DMS153 treated with DMSO at 0.1 percent for 48 hours (cell line): ENCODE results near the gene KLHL42.
"Not testable (repeated sequence)": the region's sequence is repeated elsewhere in the genome, so short reads cannot be mapped to it uniquely, and the experiment has no call there.

ENCODE experiments used
- DNase-seq: peaks from one replicate; lab custom pipeline; 2025; ENCODE audit not compliant: unreplicated experiment; lab: John Stamatoyannopoulos, UW

The KLHL42 gene, protein sequence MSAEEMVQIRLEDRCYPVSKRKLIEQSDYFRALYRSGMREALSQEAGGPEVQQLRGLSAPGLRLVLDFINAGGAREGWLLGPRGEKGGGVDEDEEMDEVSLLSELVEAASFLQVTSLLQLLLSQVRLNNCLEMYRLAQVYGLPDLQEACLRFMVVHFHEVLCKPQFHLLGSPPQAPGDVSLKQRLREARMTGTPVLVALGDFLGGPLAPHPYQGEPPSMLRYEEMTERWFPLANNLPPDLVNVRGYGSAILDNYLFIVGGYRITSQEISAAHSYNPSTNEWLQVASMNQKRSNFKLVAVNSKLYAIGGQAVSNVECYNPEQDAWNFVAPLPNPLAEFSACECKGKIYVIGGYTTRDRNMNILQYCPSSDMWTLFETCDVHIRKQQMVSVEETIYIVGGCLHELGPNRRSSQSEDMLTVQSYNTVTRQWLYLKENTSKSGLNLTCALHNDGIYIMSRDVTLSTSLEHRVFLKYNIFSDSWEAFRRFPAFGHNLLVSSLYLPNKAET

DNA sequence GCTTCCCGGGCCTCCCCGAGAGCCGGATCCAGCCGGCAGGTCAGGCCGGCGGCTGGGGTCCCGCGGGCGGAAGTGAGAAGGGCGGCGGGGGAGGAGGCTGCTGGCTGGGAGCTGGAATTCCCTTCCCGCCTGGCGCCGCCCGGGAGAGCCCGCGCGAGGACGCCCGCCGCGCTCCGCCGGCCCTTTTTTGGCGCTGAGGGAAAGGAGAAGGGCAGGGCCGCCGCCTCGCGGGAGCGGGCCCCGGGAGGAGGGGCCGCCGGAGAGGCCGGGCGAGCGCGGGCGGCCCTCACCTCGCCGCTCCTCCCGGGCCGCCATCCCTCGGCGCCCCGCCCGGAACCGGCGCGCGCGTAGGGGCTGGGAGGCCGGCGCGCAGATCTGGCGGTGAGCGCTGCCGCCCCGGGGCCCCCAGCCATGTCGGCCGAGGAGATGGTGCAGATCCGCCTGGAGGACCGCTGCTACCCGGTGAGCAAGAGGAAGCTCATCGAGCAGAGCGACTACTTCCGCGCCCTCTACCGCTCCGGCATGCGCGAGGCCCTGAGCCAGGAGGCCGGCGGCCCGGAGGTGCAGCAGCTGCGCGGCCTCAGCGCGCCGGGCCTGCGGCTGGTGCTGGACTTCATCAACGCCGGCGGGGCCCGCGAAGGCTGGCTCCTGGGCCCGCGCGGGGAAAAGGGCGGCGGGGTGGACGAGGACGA, at the start of gene KLHL42, which contains the start of gene MANSC4:
KLHL42 (plus strand) TSS at position 314 of the 692 bp plus-strand sequence; CDS start at position 412, 98 bp downstream.
MANSC4 (minus strand) TSS at position 317 of the 692 bp plus-strand sequence. CDS start 8,960 bp downstream, outside the sequence.
- peak; percentile 44 for DNase-seq

DNA sequence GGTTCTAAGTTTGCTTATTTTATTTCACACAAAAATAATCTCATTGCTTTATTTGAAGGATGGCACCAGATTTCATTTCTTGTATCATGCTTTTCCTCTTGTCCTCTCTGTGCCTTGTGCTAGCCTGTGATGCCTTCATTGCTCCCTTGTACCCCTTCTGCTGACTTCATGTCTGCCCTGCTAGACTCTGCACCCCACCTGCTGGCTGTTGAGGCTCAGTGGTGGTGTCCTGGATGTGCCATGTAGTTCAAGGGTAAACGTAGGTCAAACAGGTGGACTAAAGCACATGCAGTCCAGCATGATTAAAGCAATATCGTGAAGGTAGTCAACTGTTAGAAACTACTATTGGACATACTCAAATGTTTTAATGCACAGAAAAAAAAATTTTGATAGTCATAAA, 47.8 kb upstream of the KLHL42 start:
- DNase-seq: no peak

- DNase-seq: peak; percentile 3
These were observed 46.9 kb upstream of the KLHL42 start for GRCh38 chr12:27733052-27733656.

GRCh38 chr12:27733791-27734190, 46.2 kb upstream of the KLHL42 start:
- no peak for DNase-seq

GRCh38 chr12:27734321-27734720, 45.7 kb upstream of the KLHL42 start:
- DNase-seq: not testable (repeated sequence)

- no peak for DNase-seq
These were observed 36.4 kb upstream of the KLHL42 start for GRCh38 chr12:27743601-27744000.

GRCh38 chr12:27745734-27746133, 34.3 kb upstream of the KLHL42 start:
- DNase-seq: not testable (repeated sequence)

GRCh38 chr12:27747111-27747820, 32.8 kb upstream of the KLHL42 start:
- no peak for DNase-seq

- no peak for DNase-seq
These were observed 28.5 kb upstream of the KLHL42 start for GRCh38 chr12:27751386-27752047.

DNA sequence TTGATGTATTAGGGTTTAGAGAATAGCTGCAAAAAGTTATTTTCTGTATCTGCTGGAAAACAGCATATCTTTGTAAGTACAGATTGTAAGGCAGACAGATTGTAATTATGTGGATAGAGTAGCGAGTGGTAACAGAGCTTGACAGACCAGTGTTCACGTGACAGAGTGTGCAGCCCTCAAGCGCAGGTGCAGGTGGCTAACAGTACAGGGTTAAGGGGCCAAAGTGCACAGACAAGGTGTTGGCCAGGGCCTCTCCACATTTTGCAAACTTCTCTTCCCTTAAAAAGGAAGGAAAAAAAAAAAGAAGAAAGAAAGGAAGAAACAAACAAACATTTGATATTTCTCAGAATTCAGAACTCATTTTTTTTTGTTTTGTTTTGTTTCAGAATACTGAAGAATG, 25.2 kb upstream of the KLHL42 start:
- no peak for DNase-seq

DNA sequence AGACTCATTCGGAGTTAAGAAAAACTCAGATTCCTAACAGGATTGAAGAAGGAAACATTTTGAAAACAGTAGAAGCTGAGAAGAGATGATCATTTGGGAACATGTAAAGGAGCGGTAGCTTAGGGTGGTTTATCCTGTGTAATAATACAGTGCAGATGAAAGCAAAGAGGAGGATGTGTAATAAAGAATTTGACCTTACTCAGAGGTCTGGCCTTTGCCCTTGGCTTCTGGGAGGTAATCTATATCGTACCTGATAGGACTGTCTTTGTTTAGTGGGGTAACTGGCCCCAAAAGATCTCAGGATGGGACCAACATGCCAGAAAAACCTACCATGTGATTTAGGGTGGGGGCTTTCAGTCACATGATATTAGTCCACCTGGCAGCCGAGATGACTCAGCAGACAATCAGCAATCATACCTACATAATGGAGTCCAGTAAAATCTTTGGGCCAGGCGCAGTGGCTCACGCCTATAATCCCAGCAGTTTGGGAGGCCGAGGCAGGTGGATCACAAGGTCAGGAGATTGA, 23.3 kb upstream of the KLHL42 start:
- DNase-seq: no peak

GRCh38 chr12:27762757-27763156, 17.3 kb upstream of the KLHL42 start:
- no peak for DNase-seq

DNA sequence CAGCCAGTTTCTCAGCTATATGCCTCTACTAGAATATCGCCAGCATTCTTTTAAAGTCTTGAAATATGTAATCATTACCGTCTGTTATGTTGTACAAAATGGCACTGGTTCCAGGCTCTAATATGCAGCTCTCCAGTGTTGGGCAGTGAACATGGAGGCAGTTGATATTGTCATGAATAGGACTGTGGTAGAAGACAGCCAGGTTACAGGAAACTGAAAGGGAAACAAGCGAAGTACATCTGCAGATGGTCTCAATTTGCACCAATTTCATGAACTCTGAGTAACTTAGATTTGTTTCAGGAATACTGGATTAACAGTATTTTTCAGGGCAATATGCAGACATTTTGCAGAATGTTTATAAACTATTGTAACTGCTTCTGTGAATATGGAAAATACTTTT, 13.4 kb upstream of the KLHL42 start:
- DNase-seq: no peak

DNA sequence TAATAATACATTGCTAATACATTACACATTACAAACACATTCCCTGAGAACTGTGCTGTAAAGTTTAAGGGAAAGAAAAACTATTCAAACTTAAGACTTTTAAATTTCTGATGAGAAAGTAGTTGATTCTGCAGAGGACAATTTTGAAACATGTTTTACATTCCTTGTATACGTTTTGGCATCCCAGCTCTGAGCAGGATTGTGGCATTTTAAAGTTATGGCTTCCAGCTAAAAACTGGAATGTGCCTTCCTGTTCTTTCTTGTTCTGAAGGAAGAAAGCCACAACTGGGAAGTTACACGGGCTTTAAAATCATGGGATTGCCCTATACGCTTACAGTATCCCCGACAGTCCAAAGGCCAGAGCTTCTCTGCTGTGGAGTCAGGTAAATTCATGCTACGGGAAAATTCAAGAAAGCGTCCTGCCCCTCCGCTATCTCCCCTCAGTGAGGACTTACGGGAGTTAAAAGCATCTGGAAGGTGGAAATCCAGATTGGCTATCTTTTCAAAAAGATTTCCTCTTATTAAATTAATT, 10.8 kb upstream of the KLHL42 start:
- no peak for DNase-seq

DNA sequence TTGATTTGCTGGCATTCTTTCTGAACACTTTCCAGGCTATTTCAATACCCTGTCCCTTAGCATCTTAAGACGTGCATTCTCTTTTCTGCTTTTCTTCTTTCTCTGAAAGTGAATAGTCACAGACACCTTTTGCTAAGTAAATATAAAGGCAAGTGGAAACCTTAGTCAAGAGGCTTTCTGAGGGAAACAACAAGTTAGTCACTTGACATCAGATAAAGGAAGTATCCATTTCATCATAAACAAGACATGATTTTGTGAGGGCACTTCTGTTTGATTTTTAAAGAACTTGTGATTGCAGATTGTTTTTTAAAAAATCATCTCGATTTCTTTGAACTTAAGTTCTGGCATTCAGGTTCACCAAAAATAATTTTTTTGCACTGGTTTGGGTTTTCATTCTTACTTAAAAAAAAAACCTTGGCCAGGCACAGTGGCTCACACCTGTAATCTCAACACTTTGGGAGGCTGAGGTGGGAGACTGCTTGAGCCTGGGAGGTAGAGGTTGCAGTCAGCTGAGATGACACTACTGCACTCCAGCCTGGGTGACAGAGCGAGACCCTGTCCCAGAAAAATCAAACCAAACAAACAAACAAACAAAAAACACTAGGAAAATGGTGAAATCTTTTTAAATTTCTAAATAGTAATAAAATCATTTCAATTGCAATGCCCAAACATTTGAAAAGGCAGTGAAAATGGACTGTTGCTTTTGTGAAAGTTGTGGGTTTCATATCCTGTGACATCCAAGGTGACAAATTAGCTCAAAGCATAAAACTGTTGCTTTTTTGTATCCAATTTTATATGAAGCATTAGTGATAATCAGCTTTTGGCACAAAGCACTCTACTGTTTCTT, 8.3 kb upstream of the KLHL42 start:
- no peak for DNase-seq

DNA sequence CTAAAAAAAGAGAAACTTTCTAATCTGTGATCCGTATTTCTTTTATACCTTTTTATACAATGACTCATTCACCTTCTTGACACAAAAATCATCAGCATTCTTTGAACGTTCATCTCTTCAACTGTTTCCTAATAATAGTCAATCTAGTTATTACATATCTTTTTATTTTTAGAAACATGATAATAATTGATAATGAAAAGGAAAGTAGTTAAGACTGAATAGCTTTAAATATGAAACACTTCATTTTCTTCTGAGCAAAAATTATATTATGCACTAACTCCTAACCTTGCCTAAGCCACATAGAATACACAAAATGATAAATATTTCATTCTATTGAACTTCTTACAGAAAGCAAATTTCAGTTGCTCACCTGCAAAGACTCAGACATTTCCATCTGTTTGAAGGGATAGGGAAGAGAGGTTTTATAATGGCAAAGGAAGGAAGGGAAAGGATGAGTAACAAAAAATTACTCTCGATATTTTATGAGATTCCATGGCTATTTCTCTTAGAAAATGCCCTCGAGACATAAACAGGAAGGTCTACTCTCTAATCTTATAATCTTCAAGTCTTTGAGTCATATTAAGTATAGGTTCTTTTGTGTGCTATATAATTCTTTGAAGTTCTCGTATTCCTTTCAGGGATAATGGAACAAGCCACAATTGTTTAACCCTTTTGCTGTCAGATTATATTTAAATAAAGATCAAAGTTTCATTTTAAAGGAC, 7.5 kb upstream of the KLHL42 start:
- no peak for DNase-seq

GRCh38 chr12:27777141-27777540, 2.9 kb upstream of the KLHL42 start:
- DNase-seq: no peak

DNA sequence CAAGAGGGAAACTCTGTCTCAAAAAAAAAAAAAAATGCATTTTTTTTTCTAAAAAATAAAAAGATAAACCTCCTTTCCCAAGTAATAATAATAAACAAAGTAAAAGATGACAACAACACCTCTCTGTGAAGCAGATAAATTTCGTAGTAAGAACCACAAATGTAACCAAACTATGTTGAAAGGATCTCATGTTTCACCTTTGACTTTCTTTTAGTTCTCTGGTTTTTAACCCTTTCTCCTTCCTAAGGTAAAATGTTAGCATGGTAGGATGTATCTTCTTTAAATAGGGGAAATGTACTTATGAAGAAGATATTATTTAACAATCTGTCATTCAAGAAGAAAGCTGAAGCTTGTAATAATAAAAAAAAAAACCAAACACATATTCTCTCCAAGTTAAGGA, 1.8 kb upstream of the KLHL42 start:
- no peak for DNase-seq
